GM12878 (cell line): Measurements from ENCODE around the gene HOOK2.

Experiments used
- CEBPB ChIP-seq, 2 experiments: fragments of 150-350 bp in 1 of 2; IDR thresholded peaks; 2 replicates each; pipeline ENCODE4 v1.6.1; 2012 to 2014; ENCODE audit warnings: low read depth in 2 of 2, low read length in 2 of 2, borderline replicate concordance in 1 of 2, inconsistent platforms in 1 of 2
- HDGF ChIP-seq: fragments of 450-650 bp; IDR thresholded peaks from 2 replicates; pipeline ENCODE4 v1.6.1; 2016; ENCODE audit warnings: antibody characterized with exemption
- KDM1A ChIP-seq: fragments of 200-600 bp; sonication (generic); IDR thresholded peaks from 2 replicates; pipeline ENCODE4 v1.6.1; 2016; ENCODE audit warnings: borderline replicate concordance
- NFYB ChIP-seq: IDR thresholded peaks from 2 replicates; pipeline ENCODE4 v1.6.1; 2011; ENCODE audit warnings: low read depth, mild to moderate bottlenecking, low read length, improper control_type of control experiment, moderate library complexity; ENCODE audit not compliant: insufficient read depth
- POLR2A ChIP-seq: IDR thresholded peaks from 2 replicates; pipeline ENCODE4 v1.6.1; 2011; ENCODE audit warnings: low read depth, mild to moderate bottlenecking, low read length
- SMC3 ChIP-seq: IDR thresholded peaks from 2 replicates; pipeline ENCODE4 v1.6.1; 2011; ENCODE audit warnings: low read length, improper control_type of control experiment, borderline replicate concordance
- TAF1 ChIP-seq: IDR thresholded peaks from 2 replicates; pipeline ENCODE4 v1.6.1; 2011; ENCODE audit warnings: mild to moderate bottlenecking, low read depth, low read length, borderline replicate concordance
- TCF3 ChIP-seq: IDR thresholded peaks from 2 replicates; pipeline ENCODE4 v1.6.1; 2012; ENCODE audit warnings: low read depth, mild to moderate bottlenecking, low read length, borderline replicate concordance; ENCODE audit not compliant: insufficient read depth
- ZNF274 ChIP-seq: IDR thresholded peaks from one replicate; pipeline ENCODE4 v1.8.0; 2011; ENCODE audit not compliant: insufficient read length, insufficient read depth
- TF ChIP-seq, protein P1 (sequence below): IDR thresholded peaks from 2 replicates; pipeline ENCODE4 v1.6.1; 2011; ENCODE audit warnings: low read depth, low read length, improper control_type of control experiment, borderline replicate concordance
- TF ChIP-seq, protein P2 (sequence below), 3 experiments: IDR thresholded peaks in 2 of 3; conservative IDR thresholded peaks in 1 of 3; 2 replicates each; pipeline ENCODE4 v1.5.1; 2011; ENCODE audit warnings: low read depth in 3 of 3, low read length in 3 of 3, mild to moderate bottlenecking in 3 of 3, control low read depth in 2 of 3, moderate library complexity in 2 of 3, inconsistent platforms in 1 of 3, mixed read lengths in 1 of 3; ENCODE audit not compliant: control insufficient read depth in 2 of 3, insufficient read depth in 1 of 3; ENCODE audit errors: extremely low read depth in 1 of 3

DNA sequence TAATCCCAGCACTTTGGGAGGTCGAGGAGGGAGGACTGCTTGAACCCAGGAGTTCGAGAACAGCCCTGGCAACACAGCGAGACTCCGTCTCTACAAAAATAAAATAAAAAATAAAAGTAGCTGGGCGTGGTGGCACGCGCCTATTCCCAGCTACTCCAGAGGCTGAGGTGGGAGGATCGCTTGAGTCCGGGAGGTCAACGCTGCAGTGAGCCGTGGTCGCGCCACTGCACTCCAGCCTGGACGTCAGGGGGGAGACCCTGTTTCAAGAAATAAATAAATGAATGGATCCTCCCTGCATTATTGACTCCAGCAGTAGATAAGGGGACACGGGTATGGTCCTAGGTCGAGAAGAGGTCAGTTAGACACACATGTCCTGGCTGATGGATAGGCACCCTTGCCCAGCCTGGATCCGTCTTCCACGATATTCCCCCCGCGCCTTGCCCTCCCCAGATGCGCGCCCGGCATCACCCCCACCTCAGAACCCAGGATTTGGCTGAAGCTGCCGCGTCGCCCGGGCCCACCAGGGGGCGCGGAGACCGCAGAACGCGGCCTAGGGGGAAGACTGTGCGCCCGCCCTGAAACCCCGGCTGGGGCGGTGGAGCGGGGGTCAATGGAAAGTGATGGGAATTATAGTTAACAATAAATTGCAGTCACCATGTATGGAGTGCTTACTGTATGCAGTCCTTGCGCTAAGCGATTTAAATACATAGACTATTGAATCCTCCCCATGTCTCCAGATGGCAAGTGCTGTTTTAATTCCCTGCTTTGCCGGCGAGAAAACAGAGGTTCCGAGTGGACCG is 2.1 kb upstream of the HOOK2 start:
- TF ChIP-seq CEBPB (IDR thresholded peaks at IDR 0.05; ENCODE audit: borderline replicate concordance in 1 of 2, low read depth in 2 of 2, low read length in 2 of 2), result no peak
- TF ChIP-seq TAF1, result no peak
- TF ChIP-seq, protein P1, sequence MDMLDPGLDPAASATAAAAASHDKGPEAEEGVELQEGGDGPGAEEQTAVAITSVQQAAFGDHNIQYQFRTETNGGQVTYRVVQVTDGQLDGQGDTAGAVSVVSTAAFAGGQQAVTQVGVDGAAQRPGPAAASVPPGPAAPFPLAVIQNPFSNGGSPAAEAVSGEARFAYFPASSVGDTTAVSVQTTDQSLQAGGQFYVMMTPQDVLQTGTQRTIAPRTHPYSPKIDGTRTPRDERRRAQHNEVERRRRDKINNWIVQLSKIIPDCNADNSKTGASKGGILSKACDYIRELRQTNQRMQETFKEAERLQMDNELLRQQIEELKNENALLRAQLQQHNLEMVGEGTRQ, result no peak
- TF ChIP-seq, protein P2, sequence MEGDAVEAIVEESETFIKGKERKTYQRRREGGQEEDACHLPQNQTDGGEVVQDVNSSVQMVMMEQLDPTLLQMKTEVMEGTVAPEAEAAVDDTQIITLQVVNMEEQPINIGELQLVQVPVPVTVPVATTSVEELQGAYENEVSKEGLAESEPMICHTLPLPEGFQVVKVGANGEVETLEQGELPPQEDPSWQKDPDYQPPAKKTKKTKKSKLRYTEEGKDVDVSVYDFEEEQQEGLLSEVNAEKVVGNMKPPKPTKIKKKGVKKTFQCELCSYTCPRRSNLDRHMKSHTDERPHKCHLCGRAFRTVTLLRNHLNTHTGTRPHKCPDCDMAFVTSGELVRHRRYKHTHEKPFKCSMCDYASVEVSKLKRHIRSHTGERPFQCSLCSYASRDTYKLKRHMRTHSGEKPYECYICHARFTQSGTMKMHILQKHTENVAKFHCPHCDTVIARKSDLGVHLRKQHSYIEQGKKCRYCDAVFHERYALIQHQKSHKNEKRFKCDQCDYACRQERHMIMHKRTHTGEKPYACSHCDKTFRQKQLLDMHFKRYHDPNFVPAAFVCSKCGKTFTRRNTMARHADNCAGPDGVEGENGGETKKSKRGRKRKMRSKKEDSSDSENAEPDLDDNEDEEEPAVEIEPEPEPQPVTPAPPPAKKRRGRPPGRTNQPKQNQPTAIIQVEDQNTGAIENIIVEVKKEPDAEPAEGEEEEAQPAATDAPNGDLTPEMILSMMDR (IDR thresholded peaks at IDR 0.05 in 2 of 3, conservative IDR thresholded peaks at IDR 0.05 in 1 of 3; ENCODE audit: control insufficient read depth in 2 of 3, extremely low read depth in 1 of 3, insufficient read depth in 1 of 3, low read depth in 3 of 3, low read length in 3 of 3), result peak; percentile 90 to 98 (median 95)
- no peak for TF ChIP-seq KDM1A
- TF ChIP-seq HDGF, result no peak
- TF ChIP-seq SMC3, result peak; percentile 91
- no peak for TF ChIP-seq NFYB
- TF ChIP-seq TCF3, result no peak
- TF ChIP-seq ZNF274, result no peak
- TF ChIP-seq POLR2A, result no peak
